Epithelial cell of umbilical artery (primary cell): ENCODE measurements around the gene THRB. TPM values are rescaled to one million over a fixed set of nuclear protein-coding genes. Genes with fewer than 3 reads are reported as not detected.

ENCODE experiments used
- total RNA-seq: library from RNA; depleted of rRNA; stranded (reverse); fragments of >200 nt; gene quantifications from 2 replicates; pipeline ENCODE4 v1.2.3, GENCODE V29; 2014

The THRB gene
- under 0.01 TPM in 1 of 2 replicates, not detected in the other for total RNA-seq

DNA sequence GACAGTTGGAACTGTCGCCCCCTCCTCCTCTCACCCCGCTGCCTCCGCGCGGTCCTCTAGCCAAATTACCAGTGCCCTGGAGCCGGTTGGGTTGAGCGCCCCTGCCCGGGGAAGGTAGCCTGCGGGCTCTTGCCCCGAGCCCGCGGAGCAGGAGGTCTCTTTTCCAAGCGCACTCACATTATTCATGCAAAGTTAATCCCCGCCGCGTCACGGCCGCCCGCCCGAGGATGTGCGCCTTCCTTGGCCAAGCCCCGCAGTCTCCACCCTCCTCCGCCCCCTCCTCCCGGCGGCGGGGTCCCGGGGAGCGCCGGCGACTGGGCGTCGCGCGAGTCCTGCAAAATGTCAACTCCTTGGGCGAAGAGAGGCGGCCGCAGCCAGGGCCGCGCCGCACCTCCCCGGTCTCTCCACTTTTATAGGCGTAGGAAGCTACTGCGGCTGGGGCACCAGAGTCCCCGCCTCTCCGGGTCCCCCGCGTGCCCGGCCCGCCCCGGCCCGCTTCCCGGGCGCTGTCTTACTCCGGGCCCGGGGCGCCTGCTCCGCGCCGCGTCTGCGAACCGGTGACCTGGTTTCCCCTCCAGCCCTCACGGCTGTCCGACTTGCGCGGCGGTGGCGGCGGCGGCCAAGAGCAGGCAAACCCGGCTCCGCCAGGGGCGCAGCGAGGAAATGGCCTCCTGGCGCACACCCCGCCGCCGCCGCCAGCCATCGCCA lies at the start of gene THRB:
Gene THRB, minus strand, starts transcription at position 233 of the 708 bp plus-strand sequence.

